Caco-2 (cell line): ENCODE measurements around the gene D2HGDH. TPM values are rescaled to one million over a fixed set of nuclear protein-coding genes. Genes with fewer than 3 reads are reported as not detected.

Source experiments
- BruUV-seq: library from RNA; stranded (reverse); fragments of 400-500 nt; replicated peaks from 2 replicates; lab custom pipeline; 2021; lab: Mats Ljungman, UMichigan
- CTCF ChIA-PET: fragments of 300-600 bp; sonication (Branson Sonifier 250); formaldehyde crosslinking; loops from one replicate; lab custom pipeline; 2022; ENCODE audit warnings: antibody characterized with exemption; lab: Charles Lee
- POLR2A ChIA-PET: fragments of 300-600 bp; sonication (Branson Sonifier 250); formaldehyde crosslinking; loops from one replicate; lab custom pipeline; 2022; ENCODE audit warnings: antibody characterized with exemption; lab: Charles Lee
- DNase-seq, 2 experiments: peaks; one replicate each; pipeline versions ENCODE4 v3.0.0 to v3.0.0-alpha.2; 2020 to 2022
- H3K27me3 ChIP-seq: replicated peaks from 2 replicates; pipeline ENCODE4 v1.6.0; 2011; ENCODE audit warnings: low read length; ENCODE audit not compliant: control insufficient read depth, insufficient read depth
- H3K36me3 ChIP-seq: 2 replicates; pipeline ENCODE4 v1.5.1; 2011; ENCODE audit warnings: low read length; ENCODE audit not compliant: control insufficient read depth, insufficient read depth
- H3K4me1 ChIP-seq: fragments of 250-450 bp; sonication (Bioruptor Pico); 2 replicates; pipeline ENCODE4 v1.5.1; 2020; ENCODE audit warnings: mild to moderate bottlenecking
- H3K4me3 ChIP-seq: 2 replicates; pipeline ENCODE4 v1.5.1; 2011; ENCODE audit warnings: low read depth, mild to moderate bottlenecking, control low read depth, low read length
- H3K9me3 ChIP-seq: fragments of 250-450 bp; sonication (Bioruptor Pico); 2 replicates; pipeline ENCODE4 v1.5.1; 2020; ENCODE audit warnings: mild to moderate bottlenecking, moderate library complexity
- H3K27ac Mint-ChIP-seq: one replicate; pipeline ENCODE4 v1.8.0; 2022; ENCODE audit warnings: mixed read lengths; ENCODE audit not compliant: unreplicated experiment
- H3K27me3 Mint-ChIP-seq: one replicate; pipeline ENCODE4 v1.8.0; 2022; ENCODE audit warnings: mixed read lengths; ENCODE audit not compliant: insufficient read depth, unreplicated experiment
- H3K36me3 Mint-ChIP-seq: one replicate; pipeline ENCODE4 v1.8.0; 2022; ENCODE audit warnings: mild to moderate bottlenecking, mixed read lengths; ENCODE audit not compliant: insufficient read depth, unreplicated experiment
- H3K4me1 Mint-ChIP-seq: one replicate; pipeline ENCODE4 v1.8.0; 2022; ENCODE audit warnings: low read depth, mixed read lengths; ENCODE audit not compliant: unreplicated experiment
- H3K4me3 Mint-ChIP-seq: one replicate; pipeline ENCODE4 v1.8.0; 2022; ENCODE audit warnings: mild to moderate bottlenecking, moderate library complexity, mixed read lengths; ENCODE audit not compliant: unreplicated experiment
- H3K9me3 Mint-ChIP-seq: one replicate; pipeline ENCODE4 v1.8.0; 2022; ENCODE audit warnings: mixed read lengths; ENCODE audit not compliant: unreplicated experiment
- intact Hi-C: fragments of 100-400 bp; cut with micrococcal nuclease; formaldehyde crosslinking; loops from one replicate; pipeline ENCODE4 v1.10.0; 2022; ENCODE audit not compliant: unreplicated experiment
- total RNA-seq: library from RNA; stranded (reverse); gene quantifications from 2 replicates; pipeline ENCODE4 v1.2.3, GENCODE V29; 2022
- TF ChIP-seq, protein P1 (sequence below), 2 experiments: fragments of 200-600 bp in 1 of 2; IDR thresholded peaks; 1 replicate in 1 of 2; 2 replicates in 1 of 2; pipeline versions ENCODE4 v1.5.1 to v1.8.0; 2011 to 2022; ENCODE audit warnings: antibody characterized with exemption in 1 of 2, control low read depth in 1 of 2, inconsistent platforms in 1 of 2, low read depth in 1 of 2, low read length in 1 of 2, mild to moderate bottlenecking in 1 of 2, moderate library complexity in 1 of 2; ENCODE audit not compliant: insufficient read depth in 1 of 2, severe bottlenecking in 1 of 2, unreplicated experiment in 1 of 2

The D2HGDH gene
- total RNA-seq, 1 experiment from 2014 or later: 35.4 TPM

DNA sequence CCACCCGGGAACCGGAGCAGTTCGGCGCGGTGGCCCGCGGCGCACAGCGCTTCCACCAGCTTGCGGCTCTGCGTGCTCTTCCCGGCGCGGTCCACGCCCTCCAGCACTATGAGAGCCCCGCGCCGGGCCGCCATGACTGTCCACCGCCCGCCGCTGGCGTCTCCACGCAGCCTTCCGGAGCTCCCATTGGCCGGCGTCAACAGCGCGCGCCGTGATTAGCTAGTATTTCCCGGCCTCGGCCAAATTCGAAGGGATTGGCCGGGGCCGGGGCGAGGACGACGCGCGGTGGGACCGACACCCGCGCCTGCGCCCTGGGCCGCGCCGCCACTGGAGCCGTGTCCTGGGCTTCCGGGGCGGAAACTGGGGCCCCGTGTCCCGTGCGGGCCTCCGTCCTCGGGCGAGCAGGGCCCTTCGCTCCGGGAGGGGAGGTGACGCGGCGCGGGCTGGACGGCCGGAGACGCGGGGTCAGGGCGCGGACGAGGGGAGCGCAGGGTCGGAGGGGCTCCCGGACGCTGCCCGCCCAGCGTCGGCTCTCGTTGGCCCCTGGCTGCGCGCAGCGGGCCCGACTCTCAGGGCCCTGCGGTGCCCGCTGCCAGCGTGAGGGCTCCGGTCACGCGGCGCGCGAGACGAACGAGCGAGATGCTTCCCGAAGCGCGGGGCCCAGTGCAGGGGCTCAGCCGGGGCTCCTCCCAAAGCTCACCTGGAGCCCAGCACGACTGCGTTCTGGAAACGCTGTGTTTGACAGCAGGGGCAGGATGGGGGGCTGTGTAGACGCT, 47.6 kb upstream of the D2HGDH start, which contains the start of gene DTYMK:
TSS of gene DTYMK (minus strand) at position 166 of the 776 bp plus-strand sequence. CDS start at position 134, 32 bp downstream.
- ChIA-PET POLR2A (interaction anchor here (0.5 to 3.0 kb wide), 7 partner anchors 8 to 330 kb away, joined by 3 to 44 read pairs (median 3); partner anchors contain the start of genes D2HGDH, FARP2 and ING5), CTCF (interaction anchor here (1.0 kb wide), 2 partner anchors 15 to 191 kb away, joined by 3 to 7 read pairs; partner anchors contain the start of gene ING5)
- BruUV-seq: TSS peak; percentile 55
- intact Hi-C loops: loop anchor here (2.0 kb wide), 1 partner anchor 14 kb away; no protein-coding TSS in a partner anchor
- H3K9me3 Mint-ChIP-seq: no peaks in the 10 kb centered on the region
- peak within 1 kb of the TSS; percentile 91 for H3K4me3 Mint-ChIP-seq
- DNase-seq: peak; percentile 91 to 94
- Histone ChIP-seq H3K4me1 (peaks cover 4% of the 10 kb centered on the region; the same call in 1 of the 2 replicates), H3K4me3 (peak within 1 kb of the TSS; percentile 80), H3K36me3 (peaks cover 1% of the 10 kb centered on the region; the same call in 1 of the 2 replicates), H3K27me3 (no peaks in the 10 kb centered on the region), H3K9me3 (no peaks in the 10 kb centered on the region)
- H3K27ac Mint-ChIP-seq: peak within 1 kb of the TSS; percentile 88
- TF ChIP-seq, protein P1, sequence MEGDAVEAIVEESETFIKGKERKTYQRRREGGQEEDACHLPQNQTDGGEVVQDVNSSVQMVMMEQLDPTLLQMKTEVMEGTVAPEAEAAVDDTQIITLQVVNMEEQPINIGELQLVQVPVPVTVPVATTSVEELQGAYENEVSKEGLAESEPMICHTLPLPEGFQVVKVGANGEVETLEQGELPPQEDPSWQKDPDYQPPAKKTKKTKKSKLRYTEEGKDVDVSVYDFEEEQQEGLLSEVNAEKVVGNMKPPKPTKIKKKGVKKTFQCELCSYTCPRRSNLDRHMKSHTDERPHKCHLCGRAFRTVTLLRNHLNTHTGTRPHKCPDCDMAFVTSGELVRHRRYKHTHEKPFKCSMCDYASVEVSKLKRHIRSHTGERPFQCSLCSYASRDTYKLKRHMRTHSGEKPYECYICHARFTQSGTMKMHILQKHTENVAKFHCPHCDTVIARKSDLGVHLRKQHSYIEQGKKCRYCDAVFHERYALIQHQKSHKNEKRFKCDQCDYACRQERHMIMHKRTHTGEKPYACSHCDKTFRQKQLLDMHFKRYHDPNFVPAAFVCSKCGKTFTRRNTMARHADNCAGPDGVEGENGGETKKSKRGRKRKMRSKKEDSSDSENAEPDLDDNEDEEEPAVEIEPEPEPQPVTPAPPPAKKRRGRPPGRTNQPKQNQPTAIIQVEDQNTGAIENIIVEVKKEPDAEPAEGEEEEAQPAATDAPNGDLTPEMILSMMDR (IDR thresholded peaks at IDR 0.05; ENCODE audit: insufficient read depth in 1 of 2, low read depth in 1 of 2, low read length in 1 of 2, severe bottlenecking in 1 of 2, unreplicated experiment in 1 of 2): no peak
- H3K27me3 Mint-ChIP-seq: no peaks in the 10 kb centered on the region
- peaks cover 36% of the 10 kb centered on the region for H3K36me3 Mint-ChIP-seq
- no peaks in the 10 kb centered on the region for H3K4me1 Mint-ChIP-seq

DNA sequence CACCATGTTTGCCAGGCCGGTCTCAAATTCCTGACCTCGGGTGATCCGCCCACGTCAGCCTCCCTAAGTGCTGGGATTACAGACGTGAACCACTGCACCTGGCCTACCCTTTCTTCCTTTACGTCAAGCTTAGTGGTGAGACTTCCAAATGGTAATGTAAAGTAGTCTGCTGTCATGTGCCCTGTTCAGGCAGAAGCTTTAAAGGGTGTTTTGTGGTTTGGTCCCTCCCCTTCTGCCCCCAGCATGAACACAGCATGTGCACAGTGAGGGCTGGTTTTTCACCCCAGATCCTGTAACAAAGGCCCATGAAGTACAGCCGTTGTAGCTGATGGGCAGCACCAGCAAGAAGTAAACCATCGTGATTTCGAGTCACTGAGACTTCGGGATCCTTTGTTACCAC, 45.1 kb upstream of the D2HGDH start:
- BruUV-seq: no TSS peak
- Histone ChIP-seq H3K4me3 (no peak overlapping the region), H3K9me3 (no peaks in the 10 kb centered on the region), H3K36me3 (peaks cover 1% of the 10 kb centered on the region; the same call in 1 of the 2 replicates), H3K27me3 (no peaks in the 10 kb centered on the region), H3K4me1 (peaks cover 4% of the 10 kb centered on the region; the same call in 1 of the 2 replicates)
- intact Hi-C loops: no loop called here
- Mint-ChIP-seq H3K36me3 (peaks cover 25% of the 10 kb centered on the region), H3K4me1 (no peaks in the 10 kb centered on the region), H3K4me3 (no peak overlapping the region), H3K27ac (no peak overlapping the region), H3K27me3 (no peaks in the 10 kb centered on the region), H3K9me3 (no peaks in the 10 kb centered on the region)
- TF ChIP-seq, protein P1 (IDR thresholded peaks at IDR 0.05; ENCODE audit: insufficient read depth in 1 of 2, low read depth in 1 of 2, low read length in 1 of 2, severe bottlenecking in 1 of 2, unreplicated experiment in 1 of 2): no peak
- ChIA-PET CTCF (no interaction called here), POLR2A (no interaction called here)
- DNase-seq: no peak

DNA sequence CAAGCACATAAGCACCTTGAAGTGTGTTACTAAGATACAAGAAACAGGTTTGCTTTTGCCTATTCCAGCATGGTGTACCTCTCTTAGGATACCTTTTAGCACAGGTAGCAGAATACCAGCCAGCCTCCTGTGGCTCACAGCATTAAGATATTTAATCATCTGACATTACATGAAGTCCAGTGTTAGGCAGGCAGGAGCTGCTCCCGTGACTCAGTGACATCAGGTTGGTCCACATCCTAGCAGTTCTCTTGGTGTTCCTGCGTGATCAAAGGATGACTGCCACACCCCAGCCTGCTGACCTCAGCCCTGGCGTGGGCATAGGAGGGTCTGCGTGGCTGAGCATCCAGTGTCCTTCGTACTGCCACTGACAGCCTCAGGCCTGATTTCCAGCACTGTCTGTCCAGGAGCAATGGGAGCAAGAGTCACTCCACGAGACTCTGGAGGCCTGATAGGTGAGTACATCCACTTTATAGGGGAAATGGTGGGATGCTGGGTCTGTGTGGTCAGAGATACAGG, 44.2 kb upstream of the D2HGDH start:
- TF ChIP-seq, protein P1 (IDR thresholded peaks at IDR 0.05; ENCODE audit: insufficient read depth in 1 of 2, low read depth in 1 of 2, low read length in 1 of 2, severe bottlenecking in 1 of 2, unreplicated experiment in 1 of 2): no peak
- Histone ChIP-seq H3K36me3 (peaks cover 1% of the 10 kb centered on the region; the same call in 1 of the 2 replicates), H3K4me3 (no peak overlapping the region), H3K4me1 (peaks cover 4% of the 10 kb centered on the region; the same call in 1 of the 2 replicates), H3K27me3 (no peaks in the 10 kb centered on the region), H3K9me3 (no peaks in the 10 kb centered on the region)
- Mint-ChIP-seq H3K27ac (no peak overlapping the region), H3K9me3 (no peaks in the 10 kb centered on the region), H3K4me1 (no peaks in the 10 kb centered on the region), H3K27me3 (no peaks in the 10 kb centered on the region), H3K36me3 (peaks cover 19% of the 10 kb centered on the region), H3K4me3 (no peak overlapping the region)
- POLR2A ChIA-PET: no interaction called here
- intact Hi-C loops: no loop called here
- BruUV-seq: no TSS peak
- DNase-seq: no peak
- CTCF ChIA-PET: no interaction called here
